HG03342 (cell line): Measurements from ENCODE around the gene SLC43A2.
"Not testable (repeated sequence)": the region's sequence is repeated elsewhere in the genome, so short reads cannot be mapped to it uniquely, and the experiment has no call there.

ENCODE experiments used
- ATAC-seq: cut with Tn5 transposase; IDR thresholded peaks from one replicate; pipeline ENCODE4 v1.9.1; 2021; ENCODE audit warnings: mild to moderate bottlenecking, moderate library complexity; ENCODE audit not compliant: unreplicated experiment

The SLC43A2 gene

GRCh38 chr17:1546292-1546922 lies 82.2 kb downstream of the SLC43A2 start:
- no peak for ATAC-seq

DNA sequence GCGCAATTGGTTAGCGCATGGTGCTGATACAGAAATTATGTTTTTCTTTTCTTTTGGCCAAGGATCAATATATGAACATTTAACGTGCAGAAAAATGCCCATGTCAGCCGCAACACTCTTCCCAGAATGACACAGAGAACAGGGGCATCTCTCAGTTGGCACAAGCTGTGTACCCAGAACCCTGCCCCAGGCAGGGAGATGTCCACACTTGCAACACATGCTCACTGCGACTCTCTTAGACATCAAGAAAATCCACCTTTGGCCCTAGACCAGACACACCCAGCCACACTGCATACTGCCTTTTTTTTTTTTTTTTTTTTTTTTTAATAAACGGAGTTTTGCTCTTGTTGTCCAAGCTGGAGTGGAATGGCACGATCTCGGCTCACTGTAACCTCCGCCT lies 83.0 kb downstream of the SLC43A2 start:
- ATAC-seq: no peak

- ATAC-seq: no peak
Measured at GRCh38 chr17:1542316-1542715, 86.3 kb downstream of the SLC43A2 start.

GRCh38 chr17:1541367-1541904 lies 87.2 kb downstream of the SLC43A2 start:
- ATAC-seq: no peak

GRCh38 chr17:1539811-1540210 lies 88.8 kb downstream of the SLC43A2 start:
- ATAC-seq: no peak

GRCh38 chr17:1535737-1536136 lies 92.9 kb downstream of the SLC43A2 start:
- ATAC-seq: no peak

GRCh38 chr17:1533661-1534325 lies 94.8 kb downstream of the SLC43A2 start:
- no peak for ATAC-seq

GRCh38 chr17:1532836-1533602 lies 95.6 kb downstream of the SLC43A2 start:
- ATAC-seq: no peak

GRCh38 chr17:1529863-1530262 lies 98.8 kb downstream of the SLC43A2 start:
- no peak for ATAC-seq

DNA sequence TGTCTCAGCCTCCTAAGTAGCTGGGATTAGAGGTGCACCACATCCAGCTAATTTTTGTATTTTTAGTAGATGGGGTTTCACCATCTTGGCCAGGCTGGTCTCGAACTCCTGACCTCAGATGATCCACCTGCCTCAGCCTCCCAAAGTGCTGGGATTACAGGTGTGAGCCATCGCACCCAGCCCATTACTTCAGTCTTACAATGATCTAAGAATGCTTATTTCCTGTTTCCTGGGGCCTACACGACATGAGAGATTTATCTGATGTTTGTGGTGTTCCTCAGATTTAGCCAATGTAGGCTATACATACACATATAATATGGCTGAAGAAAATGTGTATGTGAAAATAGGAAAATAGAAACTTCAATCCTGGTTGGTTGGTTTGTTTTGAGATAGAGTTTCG lies 101.8 kb downstream of the SLC43A2 start:
- not testable (repeated sequence) for ATAC-seq

DNA sequence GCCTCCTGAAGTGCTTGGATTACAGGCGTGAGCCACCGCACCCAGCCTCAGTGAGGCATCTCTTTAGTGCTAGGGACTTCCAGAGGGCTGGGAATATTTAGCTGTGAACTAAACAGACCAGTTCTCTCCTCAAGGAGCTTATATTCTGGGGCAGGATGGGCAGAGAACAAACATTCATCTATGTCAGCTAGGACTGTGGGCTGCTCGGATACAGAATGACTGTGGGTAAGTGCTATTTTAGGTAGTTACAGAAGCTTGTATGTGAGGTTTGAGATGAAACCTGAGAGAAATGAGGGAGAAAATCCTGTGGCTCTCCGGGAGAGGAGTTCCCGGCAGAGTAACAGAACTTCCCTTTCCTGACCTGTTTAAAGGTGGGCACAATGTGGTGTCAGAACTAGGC lies 106.0 kb downstream of the SLC43A2 start:
- ATAC-seq: no peak

GRCh38 chr17:1521086-1521640 lies 107.5 kb downstream of the SLC43A2 start:
- no peak for ATAC-seq

- no peak for ATAC-seq
Measured at GRCh38 chr17:1519678-1520077, 109.0 kb downstream of the SLC43A2 start.
